HepG2 (cell line): ENCODE results near the gene GFER. TPM values are rescaled to one million over a fixed set of nuclear protein-coding genes. Genes with fewer than 3 reads are reported as not detected.

ENCODE experiments used
- AGO2 ChIP-seq: fragments of 200-400 bp; formaldehyde crosslinking; optimal IDR thresholded peaks from 2 replicates; pipeline ENCODE3; 2017; ENCODE audit warnings: mild to moderate bottlenecking, low read depth, low read length, moderate library complexity
- AKNA ChIP-seq: sonication (generic); formaldehyde crosslinking; IDR thresholded peaks from 2 replicates; pipeline ENCODE4 v1.4.0; 2020; ENCODE audit warnings: missing genetic modification reagents, borderline replicate concordance
- CCAR2 ChIP-seq: fragments of 200-400 bp; formaldehyde crosslinking; optimal IDR thresholded peaks from 2 replicates; pipeline ENCODE3; 2018; ENCODE audit warnings: low read depth, mild to moderate bottlenecking, low read length, moderate library complexity
- CHD4 ChIP-seq: fragments of 200-600 bp; sonication (generic); IDR thresholded peaks from 2 replicates; pipeline ENCODE4 v1.7.0; 2017; ENCODE audit warnings: mild to moderate bottlenecking, low read length, borderline replicate concordance
- FOXP4 ChIP-seq: sonication (generic); formaldehyde crosslinking; IDR thresholded peaks from 2 replicates; pipeline ENCODE4 v1.4.0; 2020; ENCODE audit warnings: missing genetic modification reagents
- GATA4 ChIP-seq: sonication (generic); IDR thresholded peaks from 2 replicates; pipeline ENCODE4 v1.6.1; 2016; ENCODE audit warnings: antibody characterized with exemption, low read depth, borderline replicate concordance
- HOXA3 ChIP-seq: sonication (generic); formaldehyde crosslinking; IDR thresholded peaks from 2 replicates; pipeline ENCODE4 v1.5.0; 2020; ENCODE audit warnings: missing genetic modification reagents
- HOXA9 ChIP-seq: sonication (generic); formaldehyde crosslinking; IDR thresholded peaks from 2 replicates; pipeline ENCODE4 v1.8.1; 2022; ENCODE audit warnings: missing genetic modification reagents, mild to moderate bottlenecking, moderate library complexity, borderline replicate concordance
- IRX3 ChIP-seq: sonication (generic); formaldehyde crosslinking; IDR thresholded peaks from 2 replicates; pipeline ENCODE4 v1.8.1; 2023; ENCODE audit warnings: mild to moderate bottlenecking, low read depth, missing genetic modification reagents, borderline replicate concordance
- ISX ChIP-seq: sonication (generic); formaldehyde crosslinking; conservative IDR thresholded peaks from 2 replicates; pipeline ENCODE4 v1.5.0; 2020; ENCODE audit warnings: missing genetic modification reagents
- KDM6A ChIP-seq: IDR thresholded peaks from 2 replicates; pipeline ENCODE4 v1.6.1; 2016; ENCODE audit warnings: low read depth
- KLF12 ChIP-seq: sonication (generic); formaldehyde crosslinking; IDR thresholded peaks from 2 replicates; pipeline ENCODE4 v1.4.0; 2020; ENCODE audit warnings: missing genetic modification reagents, borderline replicate concordance
- NFIB ChIP-seq: sonication (generic); formaldehyde crosslinking; IDR thresholded peaks from 2 replicates; pipeline ENCODE4 v1.9.0; 2021; ENCODE audit warnings: missing genetic modification reagents, mild to moderate bottlenecking, borderline replicate concordance
- NPAS2 ChIP-seq: sonication (generic); formaldehyde crosslinking; IDR thresholded peaks from 2 replicates; pipeline ENCODE4 v1.8.0; 2022; ENCODE audit warnings: mild to moderate bottlenecking, missing genetic modification reagents, borderline replicate concordance
- PAF1 ChIP-seq: IDR thresholded peaks from 2 replicates; pipeline ENCODE4 v1.6.1; 2016; ENCODE audit warnings: missing genetic modification reagents, missing compliant biosample characterization
- RBM22 ChIP-seq: fragments of 200-400 bp; formaldehyde crosslinking; optimal IDR thresholded peaks from 2 replicates; pipeline ENCODE3; 2017; ENCODE audit warnings: mild to moderate bottlenecking, low read length, moderate library complexity
- SRSF4 ChIP-seq: fragments of 200-400 bp; formaldehyde crosslinking; IDR thresholded peaks from one replicate; pipeline ENCODE4 v1.6.1; 2018; ENCODE audit warnings: mild to moderate bottlenecking, low read depth, low read length, moderate library complexity; ENCODE audit not compliant: poor library complexity, severe bottlenecking
- SYNCRIP ChIP-seq: fragments of 200-400 bp; formaldehyde crosslinking; IDR thresholded peaks from 2 replicates; pipeline ENCODE4 v1.6.1; 2018; ENCODE audit warnings: mild to moderate bottlenecking, low read depth, low read length; ENCODE audit not compliant: insufficient read depth
- ZC3H4 ChIP-seq: sonication (generic); formaldehyde crosslinking; IDR thresholded peaks from 2 replicates; pipeline ENCODE4 v1.4.0; 2020; ENCODE audit warnings: missing genetic modification reagents, borderline replicate concordance
- ZNF350 ChIP-seq: sonication (generic); formaldehyde crosslinking; IDR thresholded peaks from 2 replicates; pipeline ENCODE4 v1.4.0; 2020; ENCODE audit warnings: mild to moderate bottlenecking, low read depth, missing genetic modification reagents, borderline replicate concordance
- ZNF576 ChIP-seq: sonication (generic); formaldehyde crosslinking; IDR thresholded peaks from 2 replicates; pipeline ENCODE4 v1.4.0; 2020; ENCODE audit warnings: mild to moderate bottlenecking, missing genetic modification reagents
- polyA plus RNA-seq, 8 experiments: library from polyadenylated mRNA; depleted of rRNA in 3 of 8; stranded (reverse) in 7 of 8; unstranded in 1 of 8; fragments of >200 nt; fragmentation: Illumina TruSeq in 4 of 8; extraction: Trizol in 4 of 8; gene quantifications; 2 replicates each; pipeline versions ENCODE4 v1.2.1 to v1.2.3, GENCODE V29; 2011 to 2016; ENCODE audit warnings: low read depth in 4 of 8, missing spikeins in 1 of 8, mixed read lengths in 1 of 8; ENCODE audit not compliant: insufficient read depth in 1 of 8
- total RNA-seq, 5 experiments: library from RNA; depleted of rRNA; stranded (reverse); fragments of >200 nt; fragmentation: Illumina TruSeq; extraction: Trizol; gene quantifications; 2 replicates each; pipeline ENCODE4 v1.2.3, GENCODE V29; 2016; ENCODE audit warnings: low read depth in 1 of 5
- TF ChIP-seq, protein P1 (sequence below): IDR thresholded peaks from 2 replicates; pipeline ENCODE4 v1.6.1; 2016

Gene GFER
- total and polyA plus RNA-seq, 2 of the 13 experiments (the other 11 are each of a cell fraction or from before 2014, with no cell fraction given) = 28.6 to 71.7 TPM

- TF ChIP-seq RBM22 (peak; percentile 63), ZNF350 (CRISPR knock-in tag) (no peak), AGO2 (peak; percentile 98), SRSF4 (no peak), KLF12 (CRISPR knock-in tag) (no peak), IRX3 (no peak), HOXA3 (CRISPR knock-in tag) (no peak), NFIB (no peak), CHD4 (no peak), AKNA (CRISPR knock-in tag) (no peak), ZC3H4 (CRISPR knock-in tag) (no peak), SYNCRIP (no peak), CCAR2 (no peak), KDM6A (CRISPR knock-in tag) (no peak), ISX (CRISPR knock-in tag) (no peak), NPAS2 (no peak), FOXP4 (CRISPR knock-in tag) (no peak), HOXA9 (0 out of 2 replicates have a peak, but pooled peaks have one; percentile 3), GATA4 (no peak), PAF1 (CRISPR knock-in tag) (no peak), ZNF576 (CRISPR knock-in tag) (no peak)
- TF ChIP-seq, protein P1, sequence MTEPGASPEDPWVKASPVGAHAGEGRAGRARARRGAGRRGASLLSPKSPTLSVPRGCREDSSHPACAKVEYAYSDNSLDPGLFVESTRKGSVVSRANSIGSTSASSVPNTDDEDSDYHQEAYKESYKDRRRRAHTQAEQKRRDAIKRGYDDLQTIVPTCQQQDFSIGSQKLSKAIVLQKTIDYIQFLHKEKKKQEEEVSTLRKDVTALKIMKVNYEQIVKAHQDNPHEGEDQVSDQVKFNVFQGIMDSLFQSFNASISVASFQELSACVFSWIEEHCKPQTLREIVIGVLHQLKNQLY (CRISPR knock-in tag) = no peak
Observed at GRCh38 chr16:1963806-1964505, 20.0 kb upstream of the GFER start (continued).
